HG03135 (cell line): Measurements from ENCODE around the gene CZIB.
A peak's percentile ranks its signal among the peaks of the same experiment; 100 is the strongest.

Experiments used
- ATAC-seq: cut with Tn5 transposase; IDR thresholded peaks from one replicate; pipeline ENCODE4 v1.9.1; 2021; ENCODE audit warnings: mild to moderate bottlenecking, moderate library complexity; ENCODE audit not compliant: unreplicated experiment

CZIB gene

GRCh38 chr1:53220171-53220961 lies at the start of gene CZIB:
CZIB (minus strand) TSS chr1:53220634; CDS start chr1:53220575, 59 bp downstream.
- ATAC-seq: peak; percentile 90

DNA sequence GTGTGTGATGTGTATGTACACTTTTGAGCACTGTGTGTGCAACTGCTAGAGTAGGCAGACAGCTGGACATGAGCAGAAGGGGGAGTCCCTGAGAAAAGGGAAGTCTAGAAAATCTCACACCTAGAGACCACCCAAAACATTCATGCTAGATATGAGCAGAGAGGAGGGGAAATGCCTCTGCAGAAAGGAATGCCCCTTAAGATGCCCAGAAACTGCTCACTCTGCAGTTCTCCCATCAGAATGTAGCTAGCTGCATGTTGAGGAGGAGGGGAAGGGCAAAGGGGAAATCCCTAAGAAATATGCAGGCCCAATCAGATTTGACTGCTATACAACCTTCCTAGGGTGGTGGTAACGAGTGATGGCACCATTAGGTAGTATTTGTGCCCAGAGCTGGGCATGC lies 49.7 kb upstream of the CZIB start:
- no peak for ATAC-seq

GRCh38 chr1:53267761-53268160 lies 47.3 kb upstream of the CZIB start:
- ATAC-seq: no peak

GRCh38 chr1:53266038-53266437 lies 45.6 kb upstream of the CZIB start:
- ATAC-seq: no peak

- no peak for ATAC-seq
These were observed 45.1 kb upstream of the CZIB start for GRCh38 chr1:53265581-53265980.

DNA sequence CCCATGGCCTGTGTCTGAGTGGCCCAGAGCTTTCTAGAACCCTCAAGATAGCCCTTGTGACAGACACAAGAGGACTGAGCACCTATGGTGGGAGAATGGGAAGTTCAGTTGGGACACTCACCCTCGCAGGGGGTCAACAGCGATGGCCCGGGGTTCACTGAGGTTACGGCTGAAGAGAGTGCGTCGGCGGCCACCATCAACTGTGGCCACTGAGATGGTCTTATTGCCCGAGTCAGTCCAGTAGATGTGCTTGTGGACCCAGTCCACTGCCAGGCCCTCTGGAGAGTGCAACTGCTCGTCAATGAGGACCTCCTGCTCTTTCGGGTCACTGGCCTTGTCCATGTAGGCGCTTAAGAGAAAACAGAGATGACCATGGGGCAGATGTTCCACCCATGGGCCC lies 43.6 kb upstream of the CZIB start:
- ATAC-seq: no peak

GRCh38 chr1:53262000-53262399 lies 41.6 kb upstream of the CZIB start:
- ATAC-seq: no peak

DNA sequence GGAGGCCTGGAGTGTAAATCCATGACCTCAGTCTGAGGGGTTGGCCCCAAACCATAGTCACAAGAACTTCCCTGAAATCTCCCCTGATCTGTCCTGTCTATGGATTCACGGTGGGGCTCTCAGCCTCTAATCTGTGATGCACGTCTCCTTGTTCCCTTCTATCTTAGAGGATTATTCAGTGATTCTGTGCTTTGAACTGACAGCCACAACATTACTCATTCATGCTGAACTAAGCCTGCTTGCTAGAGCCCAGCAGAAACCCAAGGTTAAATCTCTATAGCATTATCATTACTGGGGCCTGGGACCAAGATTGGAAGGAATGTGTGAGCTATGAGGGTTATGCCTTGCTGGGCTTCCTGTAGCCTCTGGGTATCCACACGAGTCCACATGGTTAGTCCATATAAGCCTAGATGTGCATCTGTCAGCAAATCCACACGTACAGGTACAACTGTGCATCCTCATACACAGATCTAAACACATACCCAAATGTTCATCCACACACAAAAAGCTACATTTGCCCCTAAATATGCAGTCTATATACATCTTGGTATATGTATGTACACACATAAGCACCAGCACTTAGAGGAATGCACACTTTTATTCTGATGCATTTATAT lies 40.3 kb upstream of the CZIB start:
- no peak for ATAC-seq

- no peak for ATAC-seq
These were observed 39.5 kb upstream of the CZIB start for GRCh38 chr1:53259932-53260331.

DNA sequence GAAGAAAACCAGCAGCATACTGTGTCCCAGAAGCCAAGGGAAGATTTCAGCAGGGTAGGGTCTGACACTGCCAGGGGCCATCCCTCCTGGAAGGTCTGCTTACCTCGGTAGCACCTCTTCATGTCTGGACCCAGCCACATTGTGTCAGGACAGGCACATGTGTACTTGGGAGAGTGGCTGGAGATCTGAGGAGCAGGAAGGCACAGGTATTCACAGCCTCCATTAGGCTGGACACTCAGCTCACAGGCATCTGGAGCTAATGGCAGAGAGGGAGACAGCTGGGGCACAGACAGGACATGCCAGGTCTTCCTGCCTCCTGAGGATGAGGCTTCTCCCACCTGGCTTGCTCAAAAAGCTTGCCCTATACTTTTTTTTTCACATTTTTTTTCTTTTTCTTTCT lies 37.8 kb upstream of the CZIB start:
- no peak for ATAC-seq

DNA sequence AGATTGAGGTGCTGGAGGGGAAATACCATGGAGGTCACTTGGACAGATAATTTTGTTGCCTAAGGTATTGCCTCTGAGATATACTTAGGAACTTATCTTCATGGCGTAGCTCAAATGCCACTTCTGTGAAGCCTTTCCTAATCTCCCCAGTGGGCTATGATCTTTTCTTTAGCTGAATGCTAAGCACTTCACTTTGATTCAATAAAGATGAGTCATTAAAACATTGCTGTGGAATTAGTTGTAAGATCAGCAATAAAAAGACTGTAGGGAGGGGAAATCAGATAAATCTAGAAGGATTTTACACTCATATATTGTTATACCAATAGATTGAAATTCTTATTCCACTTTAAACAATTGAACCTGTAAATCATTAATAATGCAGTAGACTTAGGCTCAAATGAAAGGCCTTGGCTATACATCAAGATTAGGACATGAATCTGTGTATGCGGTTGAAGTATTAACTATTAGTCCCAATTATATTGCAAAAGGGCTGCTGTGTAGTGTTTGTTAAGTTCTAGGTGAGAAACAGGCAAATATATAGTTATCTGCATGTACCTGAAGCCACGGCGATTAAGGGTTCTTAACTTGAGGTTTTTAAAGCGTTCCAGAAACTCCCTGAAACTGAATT lies 37.1 kb upstream of the CZIB start:
- ATAC-seq: no peak

DNA sequence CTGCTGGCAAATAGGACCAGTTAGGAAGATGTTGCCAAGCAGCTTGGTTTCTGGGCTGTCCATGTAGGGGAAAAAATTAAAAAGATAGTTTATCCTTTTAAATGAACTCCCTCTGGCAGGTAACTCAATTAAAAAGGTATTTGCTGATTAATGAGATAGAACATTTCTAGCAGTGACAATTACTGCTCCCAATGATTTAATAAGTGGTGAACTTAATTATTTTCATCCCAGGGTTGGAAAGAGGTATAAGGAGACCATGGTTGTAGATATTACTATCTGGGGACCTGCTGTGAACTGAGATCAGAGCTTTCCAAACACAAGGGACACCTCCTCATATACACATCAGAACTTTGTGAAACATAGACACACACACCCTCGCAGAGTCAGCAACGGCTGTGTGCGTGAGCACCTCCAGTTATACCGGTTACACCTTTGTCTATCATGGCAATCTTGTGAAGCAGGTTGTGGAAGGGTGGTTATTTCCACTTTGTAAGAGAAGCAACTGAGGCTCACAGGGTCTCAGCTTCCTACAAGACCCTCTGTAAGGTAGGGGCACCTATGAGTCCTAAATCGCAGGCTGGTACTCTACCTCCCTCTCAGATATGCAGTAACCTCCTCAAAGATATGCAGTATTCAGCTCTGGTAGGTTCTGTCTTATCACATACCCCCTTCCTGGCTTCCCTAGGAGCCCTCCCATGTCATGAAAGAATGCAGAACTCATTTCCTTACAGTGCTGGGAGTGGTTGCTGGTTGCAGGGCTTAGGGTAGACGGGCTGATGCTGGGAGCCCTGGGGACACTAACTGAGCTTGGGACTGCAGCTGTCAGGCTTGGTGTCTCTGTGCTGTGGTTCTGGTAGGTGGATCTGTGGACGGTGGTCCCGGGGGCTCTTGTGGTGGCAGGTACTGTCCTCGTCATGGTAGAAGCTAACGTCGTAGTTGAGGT lies 36.3 kb upstream of the CZIB start:
- ATAC-seq: no peak

DNA sequence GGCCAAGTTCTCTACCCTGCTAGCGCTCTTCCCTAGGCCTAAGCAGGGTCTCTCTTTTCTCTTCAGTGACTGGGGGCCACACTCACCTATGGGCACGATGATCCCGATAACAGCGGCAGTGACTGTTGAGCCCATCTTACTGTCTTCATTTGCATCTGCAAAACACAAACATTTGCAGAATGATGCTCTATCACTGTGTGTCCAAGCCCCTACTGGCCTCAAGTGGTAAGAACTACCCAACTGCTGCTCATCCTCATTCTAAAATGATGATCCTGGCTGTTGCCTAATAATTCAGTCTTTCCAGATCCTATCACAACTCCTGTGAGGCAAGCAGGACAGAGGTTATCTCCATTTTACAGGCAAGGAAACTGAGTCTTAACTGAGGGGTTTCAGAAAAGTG lies 34.6 kb upstream of the CZIB start:
- no peak for ATAC-seq

- ATAC-seq: no peak
These were observed 33.7 kb upstream of the CZIB start for GRCh38 chr1:53254011-53254640.

DNA sequence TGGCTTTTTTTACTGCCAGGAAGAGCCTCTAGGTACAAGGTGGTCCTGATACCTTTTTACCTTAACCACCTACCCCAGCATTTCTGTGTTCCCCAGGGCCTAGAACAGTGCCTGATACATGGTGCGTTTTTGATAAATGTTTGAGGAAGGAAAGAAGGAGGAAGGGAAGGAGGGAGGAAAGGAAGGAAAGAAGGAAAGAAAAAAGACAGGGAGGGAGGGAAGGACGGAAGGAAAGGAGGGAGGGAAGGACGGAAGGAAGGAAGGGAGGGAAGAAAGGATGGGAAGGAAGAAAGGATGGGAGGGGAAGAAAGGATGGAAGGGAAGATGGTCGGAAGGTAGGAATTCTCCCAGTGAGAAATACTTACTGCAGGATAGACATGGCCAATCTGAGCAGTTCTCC lies 29.9 kb upstream of the CZIB start:
- no peak for ATAC-seq

- no peak for ATAC-seq
These were observed 29.3 kb upstream of the CZIB start for GRCh38 chr1:53249706-53250105.

DNA sequence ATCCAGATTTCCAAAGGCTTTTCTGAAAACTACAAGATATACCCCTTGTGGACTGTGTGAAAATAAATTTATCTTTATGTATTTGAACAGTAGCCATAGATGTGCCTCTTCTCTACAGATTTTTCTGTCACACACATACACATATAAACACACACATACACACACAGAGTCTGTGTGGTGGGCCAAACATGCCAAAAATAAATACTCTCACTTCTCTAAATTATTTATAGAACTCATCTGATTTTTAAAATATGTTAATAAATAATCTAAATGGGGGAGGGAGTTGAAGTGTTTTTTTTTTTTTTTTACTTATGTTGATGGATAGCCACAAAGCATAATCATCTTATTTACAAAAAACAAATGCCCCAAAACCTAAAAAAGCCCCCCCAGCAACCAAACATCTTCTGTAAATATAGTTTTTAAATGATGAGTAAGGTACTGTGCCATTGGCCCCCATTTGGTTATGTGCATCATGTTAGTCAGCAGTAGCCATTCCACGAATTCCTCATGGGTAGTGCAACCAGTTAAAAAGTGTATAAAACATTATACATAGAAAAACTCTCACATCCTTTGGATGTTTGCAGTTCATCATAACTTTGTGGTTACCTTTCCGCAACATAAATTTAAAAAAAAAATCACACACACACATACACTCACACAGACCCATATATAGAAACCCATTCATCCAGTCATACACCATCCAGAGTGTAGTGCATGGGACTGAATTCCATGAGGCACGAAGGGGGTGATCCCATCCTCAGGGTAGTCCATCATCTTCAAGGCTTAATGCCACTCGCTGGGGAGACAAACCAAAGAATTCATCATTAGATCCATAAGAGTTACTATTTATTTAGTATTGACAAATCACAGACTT lies 26.1 kb upstream of the CZIB start:
- ATAC-seq: no peak

GRCh38 chr1:53244141-53244540 lies 23.7 kb upstream of the CZIB start:
- ATAC-seq: no peak

DNA sequence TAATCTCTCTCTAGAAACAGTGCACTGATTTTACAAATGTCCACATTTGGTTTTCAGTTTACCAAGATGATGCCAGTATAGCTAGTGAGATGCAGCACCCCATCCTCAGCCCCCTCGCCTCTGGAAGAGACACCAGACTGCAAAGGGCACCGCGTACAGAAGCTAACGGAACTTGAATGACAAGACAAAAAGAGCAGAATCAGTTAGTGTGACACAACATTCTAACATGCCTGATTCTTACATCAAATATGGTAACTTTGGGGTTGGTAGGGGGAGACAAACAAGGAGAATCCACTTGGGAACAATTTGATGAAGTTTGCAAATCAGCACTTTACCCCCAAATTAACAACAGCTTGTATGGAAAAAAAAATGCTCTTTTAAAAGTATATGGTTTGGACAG lies 21.9 kb upstream of the CZIB start:
- no peak for ATAC-seq

DNA sequence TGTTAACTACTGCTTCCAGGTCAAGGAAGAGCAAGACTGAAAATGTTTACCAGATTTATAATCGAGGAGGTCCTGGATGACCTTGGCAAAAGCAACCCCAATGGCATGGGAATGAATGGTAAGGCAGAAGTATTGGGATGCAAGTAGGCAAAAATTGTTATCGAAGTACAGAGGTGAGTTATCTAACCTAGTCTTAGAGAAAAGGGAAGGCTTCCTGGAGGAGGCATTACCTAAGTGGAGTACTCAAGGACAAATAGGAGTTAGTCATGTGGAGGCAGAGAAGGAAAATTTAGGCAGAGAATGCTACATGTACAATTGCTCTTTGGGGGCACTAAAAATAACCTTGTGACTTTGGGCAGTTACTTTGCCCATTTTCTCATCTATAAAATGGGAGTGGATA lies 21.4 kb upstream of the CZIB start:
- ATAC-seq: no peak
